Panc1 (cell line): ENCODE measurements around the gene ACSS1. TPM values are rescaled to one million over a fixed set of nuclear protein-coding genes. Genes with fewer than 3 reads are reported as not detected.

Experiments
- ATAC-seq: fragments of 200-7000 bp; cut with Tn5 transposase; 2 replicates; pipeline ENCODE4 v1.9.1; 2020; ENCODE audit warnings: mild to moderate bottlenecking, moderate library complexity
- BruUV-seq: library from RNA; stranded (reverse); fragments of 400-500 nt; replicated peaks from 2 replicates; lab custom pipeline; 2021; lab: Mats Ljungman, UMichigan
- CTCF ChIA-PET: fragments of 300-600 bp; sonication (Branson Sonifier 250); formaldehyde crosslinking; loops from one replicate; lab custom pipeline; 2022; ENCODE audit warnings: antibody characterized with exemption; lab: Charles Lee
- POLR2A ChIA-PET: fragments of 300-600 bp; sonication (Branson Sonifier 250); formaldehyde crosslinking; loops from one replicate; lab custom pipeline; 2022; ENCODE audit warnings: antibody characterized with exemption; lab: Charles Lee
- DNase-seq: peaks from one replicate; pipeline ENCODE4 v3.0.0-alpha.2; 2010; ENCODE audit warnings: low read depth, low spot score
- H3K27ac ChIP-seq: 2 replicates; pipeline ENCODE4 v1.5.1; 2011; ENCODE audit warnings: mild to moderate bottlenecking, low read length, inconsistent platforms
- H3K27me3 ChIP-seq: fragments of 200-500 bp; sonication (Bioruptor generic); 2 replicates; pipeline ENCODE4 v1.6.0; 2014; ENCODE audit warnings: low read length, inconsistent platforms; ENCODE audit not compliant: control insufficient read depth, insufficient read depth
- H3K36me3 ChIP-seq: fragments of 200-500 bp; sonication (Bioruptor generic); 2 replicates; pipeline ENCODE4 v1.5.1; 2014; ENCODE audit warnings: inconsistent platforms, mild to moderate bottlenecking, low read length, moderate library complexity; ENCODE audit not compliant: control insufficient read depth, insufficient read depth
- H3K4me1 ChIP-seq: 2 replicates; pipeline ENCODE4 v1.5.1; 2011; ENCODE audit warnings: inconsistent platforms, mild to moderate bottlenecking, low read length, moderate library complexity; ENCODE audit not compliant: control insufficient read depth, insufficient read depth
- H3K4me3 ChIP-seq, 2 experiments: 2 replicates each; pipeline ENCODE4 v1.5.1; 2011 to 2012; ENCODE audit warnings: low read depth in 2 of 2, low read length in 2 of 2, mild to moderate bottlenecking in 2 of 2, inconsistent platforms in 1 of 2, moderate library complexity in 1 of 2
- H3K9me3 ChIP-seq: fragments of 200-500 bp; sonication (Bioruptor generic); 2 replicates; pipeline ENCODE4 v1.5.1; 2014; ENCODE audit warnings: low read depth, mild to moderate bottlenecking, inconsistent platforms, low read length, moderate library complexity; ENCODE audit not compliant: control insufficient read depth, insufficient read depth
- CTCF ChIP-seq: fragments of 450-650 bp; IDR thresholded peaks from 2 replicates; pipeline ENCODE4 v1.5.1; 2017; ENCODE audit warnings: mild to moderate bottlenecking
- POLR2AphosphoS5 ChIP-seq: IDR thresholded peaks from 2 replicates; pipeline ENCODE4 v1.6.1; 2012; ENCODE audit warnings: mild to moderate bottlenecking, low read depth, low read length, moderate library complexity
- REST ChIP-seq, 2 experiments: IDR thresholded peaks; 2 replicates each; pipeline ENCODE4 v1.6.1; 2011 to 2012; ENCODE audit warnings: low read depth in 2 of 2, control low read depth in 1 of 2, low read length in 1 of 2, mild to moderate bottlenecking in 1 of 2, moderate library complexity in 1 of 2; ENCODE audit not compliant: insufficient read depth in 1 of 2
- SIN3A ChIP-seq: IDR thresholded peaks from 2 replicates; pipeline ENCODE4 v1.6.1; 2012; ENCODE audit warnings: low read depth, mild to moderate bottlenecking, low read length, moderate library complexity, borderline replicate concordance; ENCODE audit not compliant: insufficient read depth
- TCF7L2 ChIP-seq: IDR thresholded peaks from 2 replicates; pipeline ENCODE4 v1.6.1; 2011; ENCODE audit warnings: mild to moderate bottlenecking, low read depth, low read length, inconsistent platforms
- in situ Hi-C: cut with HindIII; loops from 2 replicates; pipeline ENCODE4 v1.10.0; 2016; ENCODE audit warnings: low sequenced_read_pairs, low pct_unique_long_range_greater_than_20kb
- intact Hi-C: fragments of 100-400 bp; cut with micrococcal nuclease; formaldehyde crosslinking; loops from one replicate; pipeline ENCODE4 v1.10.0; 2022; ENCODE audit not compliant: unreplicated experiment
- total RNA-seq: library from RNA; stranded (reverse); gene quantifications from one replicate; pipeline ENCODE4 v1.2.1, GENCODE V29; 2021; ENCODE audit not compliant: unreplicated experiment

Gene ACSS1
- total RNA-seq, 1 experiment from 2014 or later: 32.2 TPM

GRCh38 chr20:25055711-25056495, 2.0 kb downstream of the ACSS1 start:
- Histone ChIP-seq H3K27me3 (no peaks in the 10 kb centered on the region), H3K27ac (peak overlapping the region; percentile 83; the same call in 1 of the 2 replicates), H3K4me1 (peaks cover 33% of the 10 kb centered on the region), H3K36me3 (no peaks in the 10 kb centered on the region), H3K9me3 (no peaks in the 10 kb centered on the region), H3K4me3 (peak overlapping the region; percentile 71 to 72; a peak in 3 of 4 replicates)
- ATAC-seq (no peak), DNase-seq (no peak)
- TF ChIP-seq POLR2AphosphoS5 (no peak), TCF7L2 (no peak), REST (IDR thresholded peaks at IDR 0.05; ENCODE audit: insufficient read depth in 1 of 2, low read depth in 2 of 2, low read length in 1 of 2) (no peak), CTCF (no peak), SIN3A (no peak)
- intact Hi-C loops: no loop called here
- ChIA-PET CTCF (no interaction called here), POLR2A (no interaction called here)
- in situ Hi-C loops: no loop called here
- no TSS peak for BruUV-seq

GRCh38 chr20:25054995-25055629, 2.8 kb downstream of the ACSS1 start:
- no peak for ATAC-seq
- no peaks in the 10 kb centered on the region for H3K27me3 ChIP-seq
- DNase-seq: no peak
- no peak overlapping the region for H3K4me3 ChIP-seq
- POLR2A ChIA-PET: no interaction called here
- H3K27ac ChIP-seq: no peak overlapping the region
- intact Hi-C loops: no loop called here
- BruUV-seq: no TSS peak
- H3K36me3 ChIP-seq: no peaks in the 10 kb centered on the region
- H3K4me1 ChIP-seq: peaks cover 33% of the 10 kb centered on the region
- H3K9me3 ChIP-seq: no peaks in the 10 kb centered on the region
- CTCF ChIA-PET: no interaction called here
- TF ChIP-seq POLR2AphosphoS5 (no peak), SIN3A (no peak), CTCF (no peak), REST (IDR thresholded peaks at IDR 0.05; ENCODE audit: insufficient read depth in 1 of 2, low read depth in 2 of 2, low read length in 1 of 2) (peak; percentile 71 to 79; a peak in 3 of 4 replicates), TCF7L2 (no peak)
- in situ Hi-C loops: no loop called here
